WTC11 (cell line): Measurements from ENCODE around the gene AFF3.

Source experiments
- CTCF ChIP-seq: fragments of 200-600 bp; IDR thresholded peaks from 2 replicates; pipeline ENCODE4 v1.8.0; 2022; ENCODE audit warnings: antibody characterized with exemption
- FOXP1 ChIP-seq: sonication (generic); formaldehyde crosslinking; IDR thresholded peaks from 2 replicates; pipeline ENCODE4 v1.8.0; 2022; ENCODE audit warnings: missing genetic modification reagents, mild to moderate bottlenecking, moderate library complexity, borderline replicate concordance
- GABPB1 ChIP-seq: sonication (generic); formaldehyde crosslinking; IDR thresholded peaks from 2 replicates; pipeline ENCODE4 v1.8.1; 2023; ENCODE audit warnings: mild to moderate bottlenecking, missing genetic modification reagents
- JUN ChIP-seq: sonication (generic); formaldehyde crosslinking; IDR thresholded peaks from 2 replicates; pipeline ENCODE4 v1.8.0; 2023; ENCODE audit warnings: mild to moderate bottlenecking, missing genetic modification reagents
- NR3C1 ChIP-seq: sonication (generic); formaldehyde crosslinking; conservative IDR thresholded peaks from 2 replicates; pipeline ENCODE4 v1.8.1; 2023; ENCODE audit warnings: low read depth, mild to moderate bottlenecking, missing genetic modification reagents
- SMAD3 ChIP-seq: sonication (generic); formaldehyde crosslinking; IDR thresholded peaks from 2 replicates; pipeline ENCODE4 v1.8.0; 2022; ENCODE audit warnings: missing genetic modification reagents, mild to moderate bottlenecking, borderline replicate concordance
- TP53 ChIP-seq: sonication (generic); formaldehyde crosslinking; IDR thresholded peaks from 2 replicates; pipeline ENCODE4 v1.8.1; 2023; ENCODE audit warnings: mild to moderate bottlenecking, missing genetic modification reagents
- ZNF263 ChIP-seq: sonication (generic); formaldehyde crosslinking; IDR thresholded peaks from 2 replicates; pipeline ENCODE4 v1.8.1; 2022; ENCODE audit warnings: low read depth, mild to moderate bottlenecking, moderate library complexity, missing genetic modification reagents
- TF ChIP-seq, protein P1 (sequence below): sonication (generic); formaldehyde crosslinking; IDR thresholded peaks from 2 replicates; pipeline ENCODE4 v1.8.0; 2022; ENCODE audit warnings: missing genetic modification reagents
- TF ChIP-seq, protein P2 (sequence below): sonication (generic); formaldehyde crosslinking; IDR thresholded peaks from 2 replicates; pipeline ENCODE4 v1.8.1; 2023; ENCODE audit warnings: mild to moderate bottlenecking, missing genetic modification reagents, borderline replicate concordance
- TF ChIP-seq, protein P3 (sequence below): sonication (generic); formaldehyde crosslinking; IDR thresholded peaks from 2 replicates; pipeline ENCODE4 v1.8.1; 2023; ENCODE audit warnings: mild to moderate bottlenecking, missing genetic modification reagents, moderate library complexity

DNA sequence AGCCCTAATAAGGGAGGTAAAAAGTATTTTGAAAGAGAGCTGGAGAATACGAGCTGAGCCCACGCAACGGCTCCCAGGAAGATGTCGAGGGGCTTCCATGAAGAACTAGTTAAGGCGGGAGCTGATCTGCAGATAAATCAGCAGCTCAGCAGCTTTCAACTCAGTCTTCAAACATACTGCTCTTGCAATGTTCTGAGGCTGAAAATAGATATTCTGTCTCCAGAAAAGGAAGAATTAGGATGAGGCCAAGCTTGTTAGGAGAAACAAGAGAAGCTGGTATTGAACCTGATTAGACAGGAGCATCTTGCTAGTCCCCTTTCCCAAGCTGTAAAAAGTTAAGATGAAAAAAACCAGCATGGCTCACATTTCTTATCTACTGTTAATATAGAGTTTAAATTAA is 91.1 kb downstream of the AFF3 start:
- TF ChIP-seq CTCF, result no peak
- no peak for TF ChIP-seq GABPB1
- TF ChIP-seq, protein P1, sequence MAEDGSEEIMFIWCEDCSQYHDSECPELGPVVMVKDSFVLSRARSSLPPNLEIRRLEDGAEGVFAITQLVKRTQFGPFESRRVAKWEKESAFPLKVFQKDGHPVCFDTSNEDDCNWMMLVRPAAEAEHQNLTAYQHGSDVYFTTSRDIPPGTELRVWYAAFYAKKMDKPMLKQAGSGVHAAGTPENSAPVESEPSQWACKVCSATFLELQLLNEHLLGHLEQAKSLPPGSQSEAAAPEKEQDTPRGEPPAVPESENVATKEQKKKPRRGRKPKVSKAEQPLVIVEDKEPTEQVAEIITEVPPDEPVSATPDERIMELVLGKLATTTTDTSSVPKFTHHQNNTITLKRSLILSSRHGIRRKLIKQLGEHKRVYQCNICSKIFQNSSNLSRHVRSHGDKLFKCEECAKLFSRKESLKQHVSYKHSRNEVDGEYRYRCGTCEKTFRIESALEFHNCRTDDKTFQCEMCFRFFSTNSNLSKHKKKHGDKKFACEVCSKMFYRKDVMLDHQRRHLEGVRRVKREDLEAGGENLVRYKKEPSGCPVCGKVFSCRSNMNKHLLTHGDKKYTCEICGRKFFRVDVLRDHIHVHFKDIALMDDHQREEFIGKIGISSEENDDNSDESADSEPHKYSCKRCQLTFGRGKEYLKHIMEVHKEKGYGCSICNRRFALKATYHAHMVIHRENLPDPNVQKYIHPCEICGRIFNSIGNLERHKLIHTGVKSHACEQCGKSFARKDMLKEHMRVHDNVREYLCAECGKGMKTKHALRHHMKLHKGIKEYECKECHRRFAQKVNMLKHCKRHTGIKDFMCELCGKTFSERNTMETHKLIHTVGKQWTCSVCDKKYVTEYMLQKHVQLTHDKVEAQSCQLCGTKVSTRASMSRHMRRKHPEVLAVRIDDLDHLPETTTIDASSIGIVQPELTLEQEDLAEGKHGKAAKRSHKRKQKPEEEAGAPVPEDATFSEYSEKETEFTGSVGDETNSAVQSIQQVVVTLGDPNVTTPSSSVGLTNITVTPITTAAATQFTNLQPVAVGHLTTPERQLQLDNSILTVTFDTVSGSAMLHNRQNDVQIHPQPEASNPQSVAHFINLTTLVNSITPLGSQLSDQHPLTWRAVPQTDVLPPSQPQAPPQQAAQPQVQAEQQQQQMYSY (CRISPR knock-in tag), result no peak
- no peak for TF ChIP-seq FOXP1
- no peak for TF ChIP-seq SMAD3 (CRISPR knock-in tag)
- TF ChIP-seq ZNF263 (CRISPR knock-in tag), result no peak
- TF ChIP-seq, protein P2, sequence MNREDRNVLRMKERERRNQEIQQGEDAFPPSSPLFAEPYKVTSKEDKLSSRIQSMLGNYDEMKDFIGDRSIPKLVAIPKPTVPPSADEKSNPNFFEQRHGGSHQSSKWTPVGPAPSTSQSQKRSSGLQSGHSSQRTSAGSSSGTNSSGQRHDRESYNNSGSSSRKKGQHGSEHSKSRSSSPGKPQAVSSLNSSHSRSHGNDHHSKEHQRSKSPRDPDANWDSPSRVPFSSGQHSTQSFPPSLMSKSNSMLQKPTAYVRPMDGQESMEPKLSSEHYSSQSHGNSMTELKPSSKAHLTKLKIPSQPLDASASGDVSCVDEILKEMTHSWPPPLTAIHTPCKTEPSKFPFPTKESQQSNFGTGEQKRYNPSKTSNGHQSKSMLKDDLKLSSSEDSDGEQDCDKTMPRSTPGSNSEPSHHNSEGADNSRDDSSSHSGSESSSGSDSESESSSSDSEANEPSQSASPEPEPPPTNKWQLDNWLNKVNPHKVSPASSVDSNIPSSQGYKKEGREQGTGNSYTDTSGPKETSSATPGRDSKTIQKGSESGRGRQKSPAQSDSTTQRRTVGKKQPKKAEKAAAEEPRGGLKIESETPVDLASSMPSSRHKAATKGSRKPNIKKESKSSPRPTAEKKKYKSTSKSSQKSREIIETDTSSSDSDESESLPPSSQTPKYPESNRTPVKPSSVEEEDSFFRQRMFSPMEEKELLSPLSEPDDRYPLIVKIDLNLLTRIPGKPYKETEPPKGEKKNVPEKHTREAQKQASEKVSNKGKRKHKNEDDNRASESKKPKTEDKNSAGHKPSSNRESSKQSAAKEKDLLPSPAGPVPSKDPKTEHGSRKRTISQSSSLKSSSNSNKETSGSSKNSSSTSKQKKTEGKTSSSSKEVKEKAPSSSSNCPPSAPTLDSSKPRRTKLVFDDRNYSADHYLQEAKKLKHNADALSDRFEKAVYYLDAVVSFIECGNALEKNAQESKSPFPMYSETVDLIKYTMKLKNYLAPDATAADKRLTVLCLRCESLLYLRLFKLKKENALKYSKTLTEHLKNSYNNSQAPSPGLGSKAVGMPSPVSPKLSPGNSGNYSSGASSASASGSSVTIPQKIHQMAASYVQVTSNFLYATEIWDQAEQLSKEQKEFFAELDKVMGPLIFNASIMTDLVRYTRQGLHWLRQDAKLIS (CRISPR knock-in tag), result no peak
- no peak for TF ChIP-seq JUN (CRISPR knock-in tag)
- no peak for TF ChIP-seq TP53 (CRISPR knock-in tag)
- no peak for TF ChIP-seq NR3C1 (CRISPR knock-in tag)
- TF ChIP-seq, protein P3, sequence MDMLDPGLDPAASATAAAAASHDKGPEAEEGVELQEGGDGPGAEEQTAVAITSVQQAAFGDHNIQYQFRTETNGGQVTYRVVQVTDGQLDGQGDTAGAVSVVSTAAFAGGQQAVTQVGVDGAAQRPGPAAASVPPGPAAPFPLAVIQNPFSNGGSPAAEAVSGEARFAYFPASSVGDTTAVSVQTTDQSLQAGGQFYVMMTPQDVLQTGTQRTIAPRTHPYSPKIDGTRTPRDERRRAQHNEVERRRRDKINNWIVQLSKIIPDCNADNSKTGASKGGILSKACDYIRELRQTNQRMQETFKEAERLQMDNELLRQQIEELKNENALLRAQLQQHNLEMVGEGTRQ (CRISPR knock-in tag), result no peak
